Measurements from ENCODE around the gene ZBTB11. TPM values are rescaled to one million over a fixed set of nuclear protein-coding genes. Genes with fewer than 3 reads are reported as not detected.
"Not testable (repeated sequence)": the region's sequence is repeated elsewhere in the genome, so short reads cannot be mapped to it uniquely, and the experiment has no call there.

ZBTB11 gene
- polyA plus RNA-seq, 6 donors from 2014 or later: 6.8 to 14.1 (median 9.7) TPM

DNA sequence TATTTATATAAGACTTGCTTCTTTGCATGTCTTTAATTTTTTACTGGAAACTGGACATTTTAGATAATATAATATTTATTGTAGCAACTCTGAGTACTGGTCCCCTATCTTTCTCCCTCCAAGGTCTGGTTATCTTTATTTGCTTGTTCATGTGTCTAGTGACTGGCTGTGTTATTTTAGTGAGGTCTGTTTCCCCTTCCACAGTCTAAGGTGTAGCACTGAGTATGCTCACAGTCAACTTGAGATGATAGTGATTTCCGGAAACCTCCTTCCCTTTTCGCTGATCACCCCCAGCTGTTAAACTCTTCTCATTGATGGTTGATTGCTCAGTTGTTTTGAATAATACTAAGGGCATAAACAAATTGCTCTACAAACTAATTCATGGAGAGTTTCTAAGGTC lies 65.9 kb downstream of the ZBTB11 start:
- Mint-ChIP-seq H3K27ac (no peak overlapping the region), H3K36me3 (no peaks in the 10 kb centered on the region), H3K9me3 (no peaks in the 10 kb centered on the region), H3K4me1 (peaks cover 7 to 12% (median 8%) of the 10 kb centered on the region in 3 donors), H3K4me3 (no peak overlapping the region), H3K27me3 (no peaks in the 10 kb centered on the region)
- ATAC-seq (ENCODE audit: low read depth in 2 of 2) (no peak), DNase-seq (no peak)

DNA sequence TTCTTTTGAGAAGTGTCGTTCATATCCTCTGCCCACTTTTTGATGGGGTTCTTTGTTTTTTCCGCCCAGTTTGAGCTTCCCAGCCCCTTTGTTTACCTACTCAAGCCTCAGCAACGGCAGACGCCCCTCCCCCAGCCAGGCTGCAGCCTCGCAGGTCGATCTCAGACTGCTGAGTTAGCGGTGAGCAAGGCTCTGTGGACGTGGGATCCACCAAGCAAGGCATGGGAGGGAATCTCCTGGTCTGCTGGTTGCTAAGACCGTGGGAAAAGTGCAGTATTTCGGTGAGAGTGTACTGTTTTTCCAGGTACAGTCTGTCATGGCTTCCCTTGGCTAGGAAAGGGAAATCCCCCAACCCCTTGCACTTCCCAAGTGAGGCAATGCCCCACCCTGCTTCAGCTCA lies 71.5 kb downstream of the ZBTB11 start:
- not testable (repeated sequence) for H3K4me3 Mint-ChIP-seq; H3K36me3 Mint-ChIP-seq; H3K9me3 Mint-ChIP-seq; H3K4me1 Mint-ChIP-seq; DNase-seq; H3K27me3 Mint-ChIP-seq; ATAC-seq (ENCODE audit: low read depth in 2 of 2); H3K27ac Mint-ChIP-seq

DNA sequence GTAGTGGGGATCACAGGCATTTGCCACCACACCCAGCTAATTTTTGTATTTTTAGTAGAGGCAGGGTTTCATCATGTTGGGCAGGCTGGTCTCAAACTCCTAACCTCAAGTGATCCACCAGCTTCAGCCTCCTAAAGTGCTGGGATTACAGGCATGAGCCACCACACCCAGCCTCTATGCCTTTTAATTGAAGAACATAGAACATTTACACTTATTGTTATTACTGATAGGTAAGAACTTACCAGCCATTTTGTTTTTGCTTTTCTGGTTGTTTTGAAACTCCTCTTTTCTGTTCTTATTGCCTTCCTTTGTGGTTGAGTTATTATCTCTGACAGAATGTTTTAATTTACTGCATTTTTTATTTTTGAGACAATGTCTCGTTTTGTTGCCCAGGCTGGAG lies 73.7 kb downstream of the ZBTB11 start:
- Mint-ChIP-seq H3K9me3 (no peaks in the 10 kb centered on the region), H3K27ac (peak overlapping the region in 1 of 6 donors; percentile 33), H3K27me3 (no peaks in the 10 kb centered on the region), H3K4me1 (peaks cover 0 to 14% (median 4%) of the 10 kb centered on the region in 3 donors), H3K4me3 (no peak overlapping the region), H3K36me3 (no peaks in the 10 kb centered on the region)
- ATAC-seq (ENCODE audit: low read depth in 2 of 2) (no peak), DNase-seq (no peak)

DNA sequence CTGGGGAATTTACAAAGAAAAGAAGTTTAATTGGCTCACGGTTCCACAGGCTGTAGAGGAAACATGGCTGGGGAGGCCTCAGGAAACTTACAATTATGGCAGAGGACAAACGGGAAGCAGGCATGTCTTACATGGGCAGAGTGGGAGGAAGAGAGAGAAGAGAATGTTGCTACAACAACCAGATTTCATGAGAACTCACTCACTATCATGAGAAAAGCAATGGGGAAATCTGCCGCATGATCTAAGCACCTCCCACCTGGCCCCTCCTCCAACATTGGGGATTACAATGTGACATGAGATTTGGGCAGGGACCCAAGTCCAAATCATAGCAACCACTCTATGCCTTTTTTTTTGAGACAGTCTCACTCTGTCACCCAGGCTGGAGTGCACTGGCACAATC lies 74.2 kb downstream of the ZBTB11 start:
- H3K4me1 Mint-ChIP-seq: peaks cover 0 to 14% (median 4%) of the 10 kb centered on the region in 3 donors
- peak overlapping the region in 1 of 6 donors; percentile 33 for H3K27ac Mint-ChIP-seq
- ATAC-seq (ENCODE audit: low read depth in 2 of 2) (no peak), DNase-seq (no peak)
- no peaks in the 10 kb centered on the region for H3K27me3 Mint-ChIP-seq
- H3K36me3 Mint-ChIP-seq: no peaks in the 10 kb centered on the region
- H3K4me3 Mint-ChIP-seq: no peak overlapping the region
- no peaks in the 10 kb centered on the region for H3K9me3 Mint-ChIP-seq

Other genes with a start within 250 kb of the ZBTB11 start
- gene SENP7, start 163.9 kb downstream of the ZBTB11 start, polyA plus RNA-seq (ENCODE audit: low read depth in 6 of 6): 10 to 100 TPM in 3 of 6 donors, 1 to 10 TPM in 3; 7.7 to 13.3 (median 10.9) TPM
- gene TRMT10C, start 115.3 kb downstream of the ZBTB11 start, polyA plus RNA-seq (ENCODE audit: low read depth in 6 of 6): 10 to 100 TPM; 41.8 to 61.9 (median 52.6) TPM
- 100 to 1,000 TPM; 100 to 187 (median 148) TPM for gene PCNP, start 103.0 kb downstream of the ZBTB11 start, polyA plus RNA-seq (ENCODE audit: low read depth in 6 of 6)
- 1,000 to 10,000 TPM in 3 of 6 donors, 100 to 1,000 TPM in 3; 573 to 1,135 (median 1,007) TPM for gene RPL24, start 9.6 kb upstream of the ZBTB11 start, polyA plus RNA-seq (ENCODE audit: low read depth in 6 of 6)
- 1 to 10 TPM; 4.1 to 5.8 (median 4.9) TPM for gene CEP97, start 47.5 kb upstream of the ZBTB11 start, polyA plus RNA-seq (ENCODE audit: low read depth in 6 of 6)
- 10 to 100 TPM; 15.8 to 30.2 (median 21.8) TPM for gene NXPE3, start 102.1 kb upstream of the ZBTB11 start, polyA plus RNA-seq (ENCODE audit: low read depth in 6 of 6)
- gene NFKBIZ, start 172.4 kb upstream of the ZBTB11 start, polyA plus RNA-seq (ENCODE audit: low read depth in 6 of 6): 10 to 100 TPM in 5 of 6 donors, 1 to 10 TPM in 1; 7.4 to 28.5 (median 21.9) TPM